Activated CD8-positive, alpha-beta memory T cell treated with anti-CD3 and anti-CD28 coated beads for 4 hours (primary cell): Measurements from ENCODE around the gene SPATA19.
"Not testable (repeated sequence)": the region's sequence is repeated elsewhere in the genome, so short reads cannot be mapped to it uniquely, and the experiment has no call there.

Source experiments
- DNase-seq, 2 donors: peaks; one replicate each; pipeline ENCODE4 v3.0.0-alpha.2; 2020; ENCODE audit warnings: low read depth in 2 of 2

SPATA19 gene

GRCh38 chr11:133845413-133845812 lies at the start of gene SPATA19:
Gene SPATA19 (minus strand): TSS chr11:133845513. CDS start chr11:133845446, 67 bp downstream.
- DNase-seq, result no peak

- DNase-seq, result no peak
These were observed 49.8 kb upstream of the SPATA19 start for GRCh38 chr11:133895061-133895479.

- no peak for DNase-seq
These were observed 48.1 kb upstream of the SPATA19 start for GRCh38 chr11:133893381-133893780.

- DNase-seq, result no peak
These were observed 47.5 kb upstream of the SPATA19 start for GRCh38 chr11:133892584-133893380.

- DNase-seq, result no peak
These were observed 46.8 kb upstream of the SPATA19 start for GRCh38 chr11:133892126-133892525.

- no peak for DNase-seq
These were observed 44.6 kb upstream of the SPATA19 start for GRCh38 chr11:133889893-133890292.

- no peak for DNase-seq
These were observed 43.9 kb upstream of the SPATA19 start for GRCh38 chr11:133889188-133889587.

- DNase-seq, result no peak
These were observed 42.5 kb upstream of the SPATA19 start for GRCh38 chr11:133887692-133888332.

- DNase-seq, result no peak
These were observed 40.7 kb upstream of the SPATA19 start for GRCh38 chr11:133886029-133886428.

- DNase-seq, result no peak
These were observed 26.8 kb upstream of the SPATA19 start for GRCh38 chr11:133872160-133872559.

- DNase-seq, result no peak
These were observed 22.1 kb upstream of the SPATA19 start for GRCh38 chr11:133867456-133867855.

- DNase-seq, result no peak
These were observed 20.2 kb upstream of the SPATA19 start for GRCh38 chr11:133865466-133865865.

GRCh38 chr11:133864756-133865155 lies 19.4 kb upstream of the SPATA19 start:
- DNase-seq, result no peak

- DNase-seq, result no peak
These were observed 14.8 kb upstream of the SPATA19 start for GRCh38 chr11:133860151-133860550.

GRCh38 chr11:133854330-133854960 lies 9.1 kb upstream of the SPATA19 start:
- DNase-seq, result not testable (repeated sequence)

GRCh38 chr11:133844217-133844616 lies 1.1 kb downstream of the SPATA19 start:
- DNase-seq, result no peak

GRCh38 chr11:133843454-133843987 lies 1.8 kb downstream of the SPATA19 start:
- DNase-seq, result no peak

- DNase-seq, result no peak
These were observed 2.6 kb downstream of the SPATA19 start for GRCh38 chr11:133842730-133843129.

GRCh38 chr11:133842053-133842452 lies 3.3 kb downstream of the SPATA19 start:
- DNase-seq, result no peak

GRCh38 chr11:133841279-133842043 lies 3.9 kb downstream of the SPATA19 start:
- DNase-seq, result no peak

- no peak for DNase-seq
These were observed 4.8 kb downstream of the SPATA19 start for GRCh38 chr11:133840479-133840941.
